Activated T-cell treated with anti-CD3 and anti-CD28 coated beads, Interleukin-2, amount 50 U/mL, for 48 hours (primary cell): Measurements from ENCODE around the gene TRNP1.

Experiments used
- DNase-seq, 2 experiments: peaks; one replicate each; pipeline ENCODE4 v3.0.0-alpha.2; 2020

Gene TRNP1

DNA sequence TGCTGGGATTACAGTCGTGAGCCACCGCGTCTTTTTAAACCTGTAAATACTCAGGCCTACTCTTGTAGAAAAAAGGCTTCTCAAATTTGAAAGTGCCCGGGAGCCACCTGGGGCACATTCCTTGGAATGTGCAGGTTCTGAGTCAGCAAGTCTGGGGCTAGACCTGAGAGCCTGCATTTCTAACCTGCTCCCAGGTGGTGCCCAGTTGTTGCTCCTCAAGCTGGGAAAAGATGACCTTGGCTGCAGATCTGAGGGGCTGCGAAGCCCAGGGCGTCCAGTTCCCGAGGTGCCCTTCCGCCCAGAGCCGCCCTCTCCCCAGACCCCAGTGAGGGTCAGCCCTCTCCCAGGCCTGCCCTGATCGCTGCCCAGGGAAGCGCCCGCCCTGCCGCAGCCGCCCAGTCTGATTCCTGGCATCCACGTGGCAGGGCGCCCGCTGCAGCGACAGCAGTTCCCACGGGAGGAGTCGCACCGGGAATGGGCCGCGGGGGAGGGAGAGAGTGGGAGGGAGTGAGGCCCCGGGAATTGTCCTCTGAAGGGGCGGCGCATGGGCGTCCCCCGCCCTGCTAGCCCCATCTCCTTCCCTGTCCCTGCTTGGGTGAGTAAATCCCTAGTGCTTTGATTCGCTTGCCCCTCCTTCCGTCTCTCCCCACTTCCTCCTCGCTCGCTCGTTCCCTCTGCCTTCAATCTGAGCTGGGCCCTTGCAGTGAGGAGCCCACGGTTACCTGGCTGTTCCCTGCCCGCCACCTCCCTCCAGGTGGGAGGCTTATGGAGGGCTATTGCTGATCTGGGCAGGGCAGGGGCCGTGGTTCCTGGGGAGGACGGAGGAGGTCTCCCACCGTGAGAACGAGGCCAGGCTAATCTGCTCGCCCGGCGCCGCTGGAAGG lies 38.0 kb downstream of the TRNP1 start:
- DNase-seq: no peak

DNA sequence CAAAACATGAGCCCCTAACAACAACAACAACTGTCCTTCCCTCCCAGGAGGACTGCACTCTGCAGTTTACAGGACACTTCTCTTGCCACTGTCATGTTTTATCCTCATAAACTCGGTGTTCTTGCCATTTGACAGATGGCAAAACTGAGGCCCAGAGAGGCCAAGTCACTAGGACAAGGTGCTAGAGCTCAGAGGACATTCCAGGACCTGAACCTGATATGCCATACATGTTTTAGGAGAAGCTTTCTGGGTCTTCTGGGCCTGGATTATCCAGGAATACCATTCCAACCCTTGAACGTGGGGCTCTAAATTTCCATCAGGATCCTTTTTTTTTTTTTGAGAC lies 38.6 kb downstream of the TRNP1 start:
- no peak for DNase-seq

DNA sequence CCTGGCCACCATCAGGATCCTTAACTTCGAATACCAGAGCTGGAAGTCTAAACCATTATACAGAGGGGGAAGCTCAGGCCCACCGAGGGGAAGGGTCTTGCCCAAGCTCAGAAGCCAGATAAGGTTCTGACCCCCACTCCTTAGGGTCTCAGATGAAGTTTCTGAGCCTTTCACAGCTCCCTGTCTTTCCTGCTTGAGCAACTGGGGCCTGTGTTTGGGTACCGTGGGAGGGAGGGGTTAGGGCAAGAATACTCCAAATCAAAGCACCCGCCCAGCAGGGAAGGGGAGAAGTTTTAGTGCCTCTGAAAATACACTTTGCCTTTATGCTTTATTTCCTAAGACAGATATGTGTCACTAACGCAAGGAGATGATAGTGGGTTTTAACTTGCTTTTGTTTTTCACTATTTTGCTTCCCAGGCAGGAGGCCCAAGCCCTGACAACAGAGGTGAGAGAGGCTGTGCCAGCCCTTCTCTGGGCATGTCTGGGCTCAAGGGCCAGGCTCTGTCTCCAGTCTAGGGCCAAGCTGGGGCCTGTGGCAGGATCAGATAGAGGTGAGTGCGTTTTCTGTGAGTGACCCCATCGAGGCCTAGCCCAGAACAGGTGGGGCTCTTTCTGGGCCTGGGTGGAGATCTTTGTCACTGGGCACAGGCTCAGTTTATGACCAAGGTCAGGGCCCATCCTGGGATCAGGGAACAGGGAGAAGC lies 39.7 kb downstream of the TRNP1 start:
- no peak for DNase-seq

DNA sequence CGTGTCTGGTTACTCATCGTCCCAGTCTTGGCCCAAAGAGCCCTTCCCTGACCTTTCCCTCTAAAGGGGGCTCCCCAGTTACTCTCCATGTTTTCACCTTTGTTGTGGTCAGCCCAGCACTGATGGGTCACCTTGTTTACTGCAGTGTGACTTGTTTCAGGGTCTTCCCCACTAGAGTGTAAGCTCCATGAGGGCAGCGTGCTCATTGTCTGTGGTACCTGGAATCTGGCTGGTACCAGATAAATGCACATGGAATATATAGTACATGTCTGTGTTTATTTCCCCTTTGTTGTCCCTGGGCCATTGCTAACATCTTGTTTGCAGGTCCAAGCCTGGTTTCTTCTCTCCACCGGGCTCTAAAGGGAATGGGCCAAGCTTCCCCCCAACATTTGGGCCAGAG lies 41.9 kb downstream of the TRNP1 start:
- no peak for DNase-seq

DNA sequence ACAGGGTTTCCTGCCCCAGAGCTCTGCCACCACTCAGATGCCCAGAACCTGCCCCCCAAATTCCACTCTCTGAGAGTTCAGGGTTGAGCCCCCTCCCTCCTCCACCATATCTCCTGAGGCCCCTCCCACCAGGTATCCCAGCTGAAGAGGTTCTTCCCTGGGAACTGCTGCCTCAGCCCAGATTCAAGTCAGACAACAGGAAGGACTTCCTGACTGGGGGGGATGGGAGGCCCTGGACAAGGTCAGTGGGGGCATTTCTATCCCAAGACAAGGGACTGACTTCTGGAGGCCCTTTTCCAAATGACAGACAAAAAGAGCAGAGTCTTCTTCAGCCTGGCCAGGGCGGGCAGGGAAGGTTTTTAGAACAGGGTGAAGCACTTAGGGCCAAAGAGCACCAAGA lies 43.2 kb downstream of the TRNP1 start:
- DNase-seq: no peak

DNA sequence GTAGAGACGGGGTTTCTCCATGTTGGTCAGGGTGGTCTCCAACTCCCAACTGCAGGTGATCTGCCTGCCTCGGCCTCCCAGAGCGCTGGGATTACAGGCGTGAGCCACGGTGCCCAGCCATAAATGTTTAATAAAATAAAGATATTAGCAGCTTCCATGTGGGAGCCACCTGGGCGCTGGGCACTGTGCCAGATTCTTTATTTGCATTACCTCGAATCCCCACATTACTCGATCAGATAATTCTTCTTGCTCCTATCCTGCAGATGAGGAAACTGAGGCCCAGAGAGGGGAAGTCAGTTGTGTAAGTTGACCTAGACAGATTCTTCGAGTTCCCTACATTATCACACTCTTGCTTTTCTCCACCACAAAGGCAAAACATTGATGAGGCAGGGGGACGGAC lies 44.0 kb downstream of the TRNP1 start:
- DNase-seq: no peak

DNA sequence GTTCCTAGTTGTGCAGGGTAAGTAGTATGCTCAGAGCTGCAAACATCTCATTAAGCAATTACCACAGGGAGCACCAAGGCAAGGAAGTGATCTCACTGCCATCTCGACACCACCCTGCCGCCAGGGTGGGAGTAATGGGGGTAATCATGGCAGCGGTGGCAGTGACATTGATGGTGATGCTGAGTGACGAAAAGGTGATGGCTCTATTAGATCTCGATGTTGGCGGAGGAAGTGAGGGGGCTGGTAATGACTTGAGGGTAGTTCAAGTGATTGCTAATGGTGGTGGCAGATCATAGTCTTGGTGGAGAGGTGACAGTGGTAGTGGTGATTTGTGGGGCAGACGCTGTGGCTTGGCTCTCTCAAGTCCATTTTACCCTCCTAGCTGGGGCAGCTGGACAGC lies 44.5 kb downstream of the TRNP1 start:
- no peak for DNase-seq

DNA sequence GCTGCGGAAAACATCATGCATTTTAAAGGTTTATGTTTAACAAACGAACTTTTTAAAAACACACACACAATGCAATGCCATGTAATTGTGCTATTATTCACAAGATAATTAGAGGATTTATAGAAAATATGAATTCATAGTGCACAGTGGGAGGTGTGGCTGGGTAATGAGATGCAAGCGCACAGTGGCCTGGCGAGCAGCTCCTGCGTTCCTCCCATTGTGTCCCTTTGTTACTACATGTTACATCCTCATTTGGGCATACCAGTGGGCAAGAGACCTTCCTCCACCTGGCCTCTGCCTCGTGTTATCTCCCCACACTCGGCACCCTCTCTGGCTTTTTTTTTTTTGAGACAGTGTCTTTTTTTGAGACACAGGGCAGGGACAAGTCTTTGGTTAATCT lies 49.2 kb downstream of the TRNP1 start:
- DNase-seq: no peak

DNA sequence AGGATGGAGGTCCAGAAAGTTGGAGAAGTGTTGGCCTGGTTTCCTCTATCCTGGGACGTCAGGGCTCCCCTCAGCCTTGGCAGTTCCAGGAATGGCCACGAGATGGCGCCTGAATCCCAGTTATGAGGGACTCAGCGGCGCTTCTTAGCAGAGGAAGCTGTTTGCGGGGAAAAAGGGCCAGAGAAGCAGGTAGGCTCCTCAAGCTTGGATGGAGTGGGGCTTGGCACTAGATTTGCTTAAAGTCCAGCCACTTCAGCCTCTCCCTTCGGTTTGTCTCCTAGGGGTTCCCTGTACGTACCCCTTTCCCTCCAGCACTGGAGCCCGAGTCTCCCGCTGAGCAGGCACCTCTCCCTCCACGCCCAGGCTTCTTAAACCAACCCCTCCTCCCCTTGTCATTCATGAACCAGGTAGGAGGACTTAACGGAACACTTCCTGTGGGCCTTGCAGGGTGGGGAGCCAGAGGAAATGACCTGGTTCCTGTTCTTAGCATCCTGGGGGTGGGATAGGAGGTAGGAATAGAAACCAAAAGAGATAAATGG lies 51.2 kb downstream of the TRNP1 start:
- peak; percentile 95 to 97 for DNase-seq

DNA sequence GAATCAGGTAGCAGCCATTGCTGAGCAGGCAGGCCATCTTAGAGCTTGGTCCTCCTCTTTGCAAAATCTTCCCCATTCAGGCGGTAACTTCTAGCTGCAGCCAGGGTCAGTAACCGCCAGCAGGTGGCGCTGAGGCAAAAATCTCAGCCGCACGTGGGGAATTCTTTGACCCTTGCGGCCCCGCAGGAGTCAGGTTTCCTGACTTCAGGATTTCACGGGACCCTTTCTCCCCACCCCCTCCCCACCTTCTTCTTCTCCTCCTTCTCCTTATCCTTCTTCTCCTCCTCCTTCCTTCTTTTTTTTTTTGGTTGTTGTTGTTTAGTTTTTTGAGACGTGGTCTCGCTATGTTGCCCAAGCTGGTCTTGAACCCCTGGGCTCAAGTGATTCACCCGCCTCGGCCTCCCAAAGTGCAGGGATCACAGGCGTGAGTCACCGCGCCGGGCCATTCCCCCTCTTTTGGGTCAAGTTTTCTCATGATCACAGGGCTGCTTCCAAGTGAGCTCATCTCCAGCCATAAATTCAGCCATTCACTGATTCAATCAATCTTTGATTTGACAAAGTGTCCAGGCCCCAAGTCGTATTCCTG lies 52.6 kb downstream of the TRNP1 start:
- peak; percentile 79 to 83 for DNase-seq

DNA sequence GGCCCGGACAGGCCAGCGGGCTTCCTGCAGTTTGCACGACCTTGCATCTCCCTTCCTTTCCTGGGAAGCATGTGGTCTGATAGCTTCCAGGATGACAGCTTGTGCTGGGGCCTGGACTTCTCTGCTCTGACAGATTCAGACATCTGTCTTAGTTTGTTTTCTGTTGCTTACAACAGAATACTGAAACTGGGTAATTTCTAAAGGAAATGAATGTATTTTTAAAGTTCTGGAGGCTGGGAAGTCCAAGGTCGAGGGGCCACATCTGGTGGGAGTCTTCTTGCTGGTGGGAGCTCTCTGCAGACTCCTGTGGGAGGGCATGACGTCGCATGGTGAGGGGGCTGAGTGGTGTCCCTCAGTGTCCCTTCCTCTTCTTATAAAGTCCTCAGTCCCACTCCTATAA lies 54.4 kb downstream of the TRNP1 start:
- no peak for DNase-seq

DNA sequence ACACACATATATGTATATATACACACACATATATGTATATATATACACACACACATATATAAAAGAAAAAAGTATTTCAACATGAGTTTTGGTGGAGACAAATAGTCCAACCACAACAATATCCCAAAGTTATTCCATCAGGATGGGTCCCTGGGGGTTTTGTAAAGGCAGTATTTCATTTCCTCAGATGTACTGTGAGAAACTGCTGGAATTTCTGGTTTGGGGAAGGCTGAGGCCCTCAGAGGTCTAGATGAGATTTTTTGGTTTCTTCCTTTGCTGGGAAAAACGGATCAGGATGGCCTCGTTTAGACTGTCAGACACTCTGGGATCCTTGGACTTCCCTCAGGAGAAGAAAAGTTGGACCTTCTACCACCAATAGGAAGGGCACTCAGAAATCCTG lies 55.6 kb downstream of the TRNP1 start:
- no peak for DNase-seq

DNA sequence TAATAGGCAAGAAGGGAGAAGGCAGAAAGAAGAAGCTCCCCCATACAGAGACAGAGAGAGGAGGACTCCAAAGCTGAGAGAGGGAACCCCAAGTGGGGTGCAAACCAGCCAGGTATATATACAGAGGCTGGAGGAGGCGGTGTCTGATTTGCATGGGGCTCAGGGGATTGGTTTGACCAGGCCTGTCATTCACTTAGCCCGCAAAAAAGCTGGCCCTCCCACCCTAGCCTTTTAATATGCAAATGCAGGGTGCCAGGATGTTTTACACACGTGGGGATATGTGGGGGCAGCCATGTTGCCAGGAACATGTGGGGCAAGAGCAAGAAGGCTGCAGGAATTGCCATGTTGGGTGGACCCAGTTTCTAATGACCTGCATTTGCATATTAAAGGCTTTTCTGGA lies 56.1 kb downstream of the TRNP1 start:
- DNase-seq: no peak
